ENCODE measurements around the gene F2. TPM values are rescaled to one million over a fixed set of nuclear protein-coding genes. Genes with fewer than 3 reads are reported as not detected.
"Not testable (repeated sequence)": the region's sequence is repeated elsewhere in the genome, so short reads cannot be mapped to it uniquely, and the experiment has no call there.

Gene F2
- total and polyA plus RNA-seq, 4 donors = 0.29 to 0.39 TPM; not detected in 2

DNA sequence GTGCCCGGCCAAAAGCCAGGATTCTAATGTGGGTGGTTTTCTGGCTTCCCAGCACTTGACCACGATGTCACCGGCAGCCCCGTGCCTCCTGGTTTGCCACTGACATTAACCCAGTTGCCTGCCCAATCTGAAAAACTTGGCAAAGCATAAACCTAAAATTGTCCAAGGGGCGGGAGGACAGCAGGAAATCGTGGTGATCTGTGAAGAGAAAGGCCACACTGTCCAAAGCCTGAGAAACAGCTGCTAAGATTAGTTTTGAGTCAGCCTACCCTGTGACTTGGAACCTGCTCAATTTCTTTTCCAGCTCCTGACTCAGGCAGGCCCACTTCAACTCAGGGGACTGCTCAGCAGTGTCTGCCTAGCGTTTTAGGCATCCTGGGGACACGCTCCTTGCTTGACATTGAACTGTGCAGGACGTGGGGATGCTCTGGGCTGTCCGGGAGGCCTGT lies 8.2 kb upstream of the F2 start:
- Histone ChIP-seq H3K27ac (ENCODE audit: low read depth, low read length) (no peak overlapping the region), H3K36me3 (ENCODE audit: control insufficient read depth, insufficient read depth, low read length) (peaks cover 34% of the 10 kb centered on the region), H3K4me1 (ENCODE audit: control insufficient read depth, insufficient read depth, low read length) (no peaks in the 10 kb centered on the region), H3K27me3 (ENCODE audit: control insufficient read depth, insufficient read depth, low read length) (no peaks in the 10 kb centered on the region), H3K4me3 (ENCODE audit: low read depth, low read length) (no peak overlapping the region), H3K9me3 (ENCODE audit: control insufficient read depth, insufficient read depth, low read length) (no peaks in the 10 kb centered on the region)
- WGBS (ENCODE audit: insufficient coverage) = 79% methylated on average over 9 of the region's 10 CpGs
- DNase-seq (ENCODE audit: low read depth in 4 of 6, low spot score in 6 of 6) = no peak

DNA sequence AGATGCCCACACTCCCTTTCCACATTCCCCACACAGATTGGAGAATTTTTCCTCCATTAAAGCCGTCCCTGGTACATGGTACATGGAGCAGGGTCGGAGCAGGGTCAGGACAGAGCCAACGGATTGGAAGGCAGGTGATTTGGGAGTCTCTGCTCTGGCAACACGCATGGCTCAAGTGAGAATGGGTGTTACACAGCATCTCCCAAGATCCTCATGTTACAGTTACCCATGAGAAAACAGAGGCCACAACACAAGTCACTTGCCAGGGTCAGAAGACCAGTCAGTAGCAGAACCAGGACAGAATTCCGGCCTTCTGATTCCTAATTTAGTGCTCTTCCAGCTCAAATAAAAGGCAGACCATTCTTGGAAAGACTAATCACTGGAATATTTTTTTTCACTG lies 7.7 kb upstream of the F2 start:
- no peak for DNase-seq (ENCODE audit: low read depth in 4 of 6, low spot score in 6 of 6)
- H3K27me3 ChIP-seq (ENCODE audit: control insufficient read depth, insufficient read depth, low read length) = no peaks in the 10 kb centered on the region
- H3K36me3 ChIP-seq (ENCODE audit: control insufficient read depth, insufficient read depth, low read length) = peaks cover 29% of the 10 kb centered on the region
- H3K4me1 ChIP-seq (ENCODE audit: control insufficient read depth, insufficient read depth, low read length) = no peaks in the 10 kb centered on the region
- H3K4me3 ChIP-seq (ENCODE audit: low read depth, low read length) = no peak overlapping the region
- no peaks in the 10 kb centered on the region for H3K9me3 ChIP-seq (ENCODE audit: control insufficient read depth, insufficient read depth, low read length)
- no peak overlapping the region for H3K27ac ChIP-seq (ENCODE audit: low read depth, low read length)
- 89% methylated on average over 5 of the region's 5 CpGs for WGBS (ENCODE audit: insufficient coverage)

DNA sequence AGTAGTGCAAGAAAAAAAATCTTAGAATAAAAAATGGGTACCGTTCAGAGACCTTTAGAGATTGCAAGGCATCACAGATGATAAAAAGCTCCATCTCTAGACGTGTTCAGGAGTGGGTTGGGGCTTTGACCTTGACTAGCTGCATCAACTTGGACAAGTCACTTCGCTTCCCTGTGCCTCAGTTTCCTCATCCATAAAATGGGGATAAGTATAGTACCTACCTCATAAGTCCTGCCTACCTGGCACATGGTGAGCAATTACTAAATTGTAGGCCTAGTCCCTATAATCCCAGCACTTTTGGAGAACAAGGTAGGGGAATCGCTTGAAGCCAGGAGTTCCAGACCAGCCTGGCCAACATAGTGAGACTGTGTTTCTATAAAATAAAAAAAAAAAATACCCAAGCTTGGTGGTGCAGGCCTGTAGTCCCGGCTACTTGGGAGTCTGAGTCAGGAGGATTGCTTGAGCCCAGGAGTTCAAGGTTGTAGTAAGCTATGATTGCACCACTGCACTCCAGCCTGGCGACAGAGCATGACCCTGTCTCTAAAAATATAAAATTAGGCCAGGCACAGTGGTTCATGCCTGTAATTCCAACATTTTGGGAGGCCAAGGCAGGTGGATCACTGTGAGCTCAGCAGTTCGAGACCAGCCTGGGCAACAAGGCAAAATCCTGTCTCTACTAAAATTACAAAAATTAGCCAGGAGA lies 6.0 kb upstream of the F2 start:
- Histone ChIP-seq H3K27me3 (ENCODE audit: control insufficient read depth, insufficient read depth, low read length) (no peaks in the 10 kb centered on the region), H3K4me3 (ENCODE audit: low read depth, low read length) (no peak overlapping the region), H3K36me3 (ENCODE audit: control insufficient read depth, insufficient read depth, low read length) (peaks cover 13% of the 10 kb centered on the region), H3K9me3 (ENCODE audit: control insufficient read depth, insufficient read depth, low read length) (no peaks in the 10 kb centered on the region), H3K4me1 (ENCODE audit: control insufficient read depth, insufficient read depth, low read length) (no peaks in the 10 kb centered on the region), H3K27ac (ENCODE audit: low read depth, low read length) (no peak overlapping the region)
- 95% methylated on average over 4 of the region's 7 CpGs for WGBS (ENCODE audit: insufficient coverage)
- DNase-seq (ENCODE audit: low read depth in 4 of 6, low spot score in 6 of 6) = no peak

DNA sequence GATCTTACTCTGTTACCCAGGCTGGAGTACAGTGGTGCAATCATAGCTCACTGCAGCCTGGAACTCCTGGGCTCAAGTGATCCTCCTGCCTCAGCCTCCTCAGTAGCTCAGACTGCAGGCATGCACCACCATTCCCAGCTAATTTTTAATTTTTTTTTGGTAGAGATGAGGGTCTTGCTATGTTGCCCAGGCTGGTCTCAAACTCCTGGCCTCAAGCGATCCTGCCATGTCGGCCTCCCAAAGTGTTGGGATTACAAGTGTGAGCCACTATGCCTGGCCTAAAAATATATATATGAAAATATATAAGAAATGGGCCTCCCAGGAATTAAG lies 1.2 kb upstream of the F2 start:
- not testable (repeated sequence) for H3K27me3 ChIP-seq (ENCODE audit: control insufficient read depth, insufficient read depth, low read length); H3K36me3 ChIP-seq (ENCODE audit: control insufficient read depth, insufficient read depth, low read length); H3K27ac ChIP-seq (ENCODE audit: low read depth, low read length); H3K9me3 ChIP-seq (ENCODE audit: control insufficient read depth, insufficient read depth, low read length); H3K4me1 ChIP-seq (ENCODE audit: control insufficient read depth, insufficient read depth, low read length); DNase-seq (ENCODE audit: low read depth in 4 of 6, low spot score in 6 of 6); H3K4me3 ChIP-seq (ENCODE audit: low read depth, low read length)
- no CpG with 5 or more reads among the region's 2 CpGs for WGBS (ENCODE audit: insufficient coverage)

DNA sequence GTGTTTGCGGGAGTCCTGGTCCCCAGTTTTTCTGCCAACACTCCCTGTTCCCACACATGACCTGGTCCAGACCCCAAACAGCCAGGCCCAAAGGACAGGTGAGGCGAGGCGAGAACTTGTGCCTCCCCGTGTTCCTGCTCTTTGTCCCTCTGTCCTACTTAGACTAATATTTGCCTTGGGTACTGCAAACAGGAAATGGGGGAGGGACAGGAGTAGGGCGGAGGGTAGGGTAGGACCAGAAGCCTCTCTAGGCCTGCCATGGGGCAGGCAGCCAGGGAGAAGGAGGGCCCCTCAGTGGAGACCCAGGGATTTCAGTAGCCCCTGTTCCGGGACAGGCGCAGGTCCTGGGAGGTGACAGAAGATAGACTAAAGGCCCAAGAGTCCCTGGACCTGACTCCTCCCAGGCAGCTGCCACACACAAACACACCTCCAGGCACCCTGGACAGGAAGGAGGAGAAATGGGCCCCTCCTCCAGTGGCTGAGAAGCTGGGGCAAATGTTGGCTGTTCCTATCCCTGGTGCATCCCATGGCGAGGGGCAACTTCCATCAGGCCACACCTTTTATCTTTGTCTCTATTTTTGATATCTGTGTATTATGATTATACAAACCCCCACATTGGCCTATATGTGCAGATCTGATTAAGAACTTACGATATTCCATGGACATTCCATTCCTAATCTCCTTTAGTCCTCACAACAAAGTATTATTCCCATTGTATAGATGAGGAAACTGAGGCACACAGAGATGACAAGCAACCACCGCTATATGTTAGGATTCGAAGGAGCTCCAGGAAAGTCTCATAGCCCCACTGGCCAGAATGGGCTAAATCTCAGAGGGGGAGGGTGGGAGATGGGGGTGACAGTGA lies 626 bp upstream of the F2 start:
- H3K27me3 ChIP-seq (ENCODE audit: control insufficient read depth, insufficient read depth, low read length) = no peaks in the 10 kb centered on the region
- no peak overlapping the region for H3K4me3 ChIP-seq (ENCODE audit: low read depth, low read length)
- 84% methylated on average over 4 of the region's 11 CpGs for WGBS (ENCODE audit: insufficient coverage)
- H3K4me1 ChIP-seq (ENCODE audit: control insufficient read depth, insufficient read depth, low read length) = no peaks in the 10 kb centered on the region
- H3K9me3 ChIP-seq (ENCODE audit: control insufficient read depth, insufficient read depth, low read length) = no peaks in the 10 kb centered on the region
- DNase-seq (ENCODE audit: low read depth in 4 of 6, low spot score in 6 of 6) = no peak
- H3K36me3 ChIP-seq (ENCODE audit: control insufficient read depth, insufficient read depth, low read length) = no peaks in the 10 kb centered on the region
- H3K27ac ChIP-seq (ENCODE audit: low read depth, low read length) = no peak overlapping the region

DNA sequence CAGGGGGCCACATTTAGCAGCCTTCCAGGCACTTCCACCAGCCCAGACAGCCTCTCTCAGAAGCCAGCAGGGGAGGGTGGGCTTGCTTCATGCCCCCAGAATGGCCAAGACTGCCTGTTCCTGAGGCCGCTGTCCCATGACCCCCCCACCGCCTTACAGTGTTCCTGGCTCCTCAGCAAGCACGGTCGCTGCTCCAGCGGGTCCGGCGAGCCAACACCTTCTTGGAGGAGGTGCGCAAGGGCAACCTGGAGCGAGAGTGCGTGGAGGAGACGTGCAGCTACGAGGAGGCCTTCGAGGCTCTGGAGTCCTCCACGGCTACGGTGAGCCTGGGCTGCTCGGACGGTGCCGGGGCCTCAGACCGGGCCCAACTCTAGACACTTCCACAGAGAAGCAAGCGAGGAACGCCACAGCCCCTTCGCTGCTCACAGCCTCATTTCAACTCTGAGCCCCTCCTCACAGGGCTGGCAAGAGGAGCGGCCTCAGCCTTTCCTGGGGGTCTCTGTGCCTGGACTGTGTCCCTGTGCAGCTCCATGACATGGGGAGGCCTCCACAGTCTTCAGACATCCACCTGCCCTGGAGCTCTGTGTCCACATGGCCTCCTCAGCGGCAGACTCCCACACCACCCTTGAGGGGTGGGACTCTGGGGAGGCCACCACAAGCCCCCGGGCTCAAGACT lies 668 bp downstream of the F2 start:
- WGBS (ENCODE audit: insufficient coverage) = 86% methylated on average over 24 of the region's 25 CpGs
- Histone ChIP-seq H3K4me3 (ENCODE audit: low read depth, low read length) (no peak overlapping the region), H3K27ac (ENCODE audit: low read depth, low read length) (no peak overlapping the region), H3K36me3 (ENCODE audit: control insufficient read depth, insufficient read depth, low read length) (no peaks in the 10 kb centered on the region), H3K27me3 (ENCODE audit: control insufficient read depth, insufficient read depth, low read length) (no peaks in the 10 kb centered on the region), H3K9me3 (ENCODE audit: control insufficient read depth, insufficient read depth, low read length) (no peaks in the 10 kb centered on the region), H3K4me1 (ENCODE audit: control insufficient read depth, insufficient read depth, low read length) (no peaks in the 10 kb centered on the region)
- no peak for DNase-seq (ENCODE audit: low read depth in 4 of 6, low spot score in 6 of 6)

DNA sequence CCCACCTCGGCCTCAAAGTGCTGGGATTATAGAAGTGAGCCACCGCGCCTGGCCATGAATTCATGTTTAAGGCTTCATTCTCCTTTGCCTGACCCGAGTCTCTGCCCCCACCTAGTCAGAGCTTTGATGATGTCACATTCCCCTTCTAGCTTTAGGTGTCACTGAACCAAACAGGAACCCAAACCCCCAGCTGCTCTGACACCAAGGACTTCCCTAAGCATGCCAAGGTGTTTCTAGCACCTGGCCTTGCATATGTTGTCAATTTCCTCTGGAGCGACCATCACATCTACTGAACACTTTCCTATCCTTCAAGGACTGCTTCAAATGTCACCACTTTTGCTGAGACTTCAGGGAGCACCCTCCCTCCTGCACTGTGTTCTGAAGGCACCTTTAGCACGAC lies 2.3 kb downstream of the F2 start:
- Histone ChIP-seq H3K9me3 (ENCODE audit: control insufficient read depth, insufficient read depth, low read length) (no peaks in the 10 kb centered on the region), H3K4me1 (ENCODE audit: control insufficient read depth, insufficient read depth, low read length) (no peaks in the 10 kb centered on the region), H3K4me3 (ENCODE audit: low read depth, low read length) (no peak overlapping the region), H3K27ac (ENCODE audit: low read depth, low read length) (no peak overlapping the region), H3K27me3 (ENCODE audit: control insufficient read depth, insufficient read depth, low read length) (no peaks in the 10 kb centered on the region), H3K36me3 (ENCODE audit: control insufficient read depth, insufficient read depth, low read length) (peaks cover under 1% of the 10 kb centered on the region)
- DNase-seq (ENCODE audit: low read depth in 4 of 6, low spot score in 6 of 6) = no peak
- WGBS (ENCODE audit: insufficient coverage) = 94% methylated on average over 5 of the region's 6 CpGs

DNA sequence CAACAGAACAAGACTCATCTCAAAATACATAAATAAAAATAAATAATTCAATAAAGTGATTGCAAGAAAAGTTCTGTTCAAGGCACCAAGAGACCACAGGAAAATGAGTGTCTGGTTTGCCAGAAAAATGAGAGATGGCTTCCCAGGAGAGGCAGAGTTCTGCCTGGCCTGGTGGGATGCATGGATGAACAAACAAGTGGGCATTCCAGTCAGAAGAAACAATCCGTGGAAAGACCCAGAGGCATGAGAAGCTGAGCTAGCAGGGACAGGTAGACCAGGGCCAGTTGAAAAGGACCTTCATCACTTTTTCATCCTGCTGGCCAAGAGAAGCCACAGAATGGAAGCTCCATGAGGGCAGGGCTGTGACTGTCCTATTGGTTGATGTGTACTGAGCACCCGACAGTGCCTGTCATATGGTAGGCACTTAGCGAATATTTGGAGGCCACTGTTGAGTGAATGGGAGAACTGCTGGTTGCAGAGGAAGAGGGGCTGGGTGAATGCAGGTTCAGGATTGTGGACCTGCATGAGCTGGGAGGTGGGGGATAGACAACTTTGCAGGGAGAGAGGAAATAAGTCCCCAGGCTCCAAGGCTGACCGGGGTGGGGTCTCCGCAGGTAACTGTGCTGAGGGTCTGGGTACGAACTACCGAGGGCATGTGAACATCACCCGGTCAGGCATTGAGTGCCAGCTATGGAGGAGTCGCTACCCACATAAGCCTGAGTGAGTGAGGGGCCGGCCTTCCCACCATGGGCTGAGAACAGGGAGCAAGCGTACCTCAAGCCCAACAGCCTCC lies 3.7 kb downstream of the F2 start:
- no peaks in the 10 kb centered on the region for H3K9me3 ChIP-seq (ENCODE audit: control insufficient read depth, insufficient read depth, low read length)
- no peaks in the 10 kb centered on the region for H3K27me3 ChIP-seq (ENCODE audit: control insufficient read depth, insufficient read depth, low read length)
- WGBS (ENCODE audit: insufficient coverage) = 90% methylated on average over 11 of the region's 11 CpGs
- H3K27ac ChIP-seq (ENCODE audit: low read depth, low read length) = no peak overlapping the region
- peaks cover 3% of the 10 kb centered on the region for H3K36me3 ChIP-seq (ENCODE audit: control insufficient read depth, insufficient read depth, low read length)
- H3K4me1 ChIP-seq (ENCODE audit: control insufficient read depth, insufficient read depth, low read length) = no peaks in the 10 kb centered on the region
- H3K4me3 ChIP-seq (ENCODE audit: low read depth, low read length) = no peak overlapping the region
- DNase-seq (ENCODE audit: low read depth in 4 of 6, low spot score in 6 of 6) = no peak

DNA sequence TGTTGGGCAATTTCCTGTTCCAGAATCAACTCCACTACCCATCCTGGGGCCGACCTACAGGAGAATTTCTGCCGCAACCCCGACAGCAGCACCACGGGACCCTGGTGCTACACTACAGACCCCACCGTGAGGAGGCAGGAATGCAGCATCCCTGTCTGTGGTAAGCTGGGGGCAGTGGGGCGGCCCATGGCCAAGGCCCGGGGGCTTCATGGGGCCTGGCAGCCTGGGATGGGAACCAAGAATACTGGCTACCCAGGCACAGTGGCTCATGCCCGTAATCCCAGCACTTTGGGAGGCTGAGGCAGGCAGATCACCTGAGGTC lies 4.3 kb downstream of the F2 start:
- no peaks in the 10 kb centered on the region for H3K4me1 ChIP-seq (ENCODE audit: control insufficient read depth, insufficient read depth, low read length)
- no peak for DNase-seq (ENCODE audit: low read depth in 4 of 6, low spot score in 6 of 6)
- no peak overlapping the region for H3K4me3 ChIP-seq (ENCODE audit: low read depth, low read length)
- H3K27ac ChIP-seq (ENCODE audit: low read depth, low read length) = no peak overlapping the region
- 79% methylated on average over 7 of the region's 8 CpGs for WGBS (ENCODE audit: insufficient coverage)
- no peaks in the 10 kb centered on the region for H3K9me3 ChIP-seq (ENCODE audit: control insufficient read depth, insufficient read depth, low read length)
- no peaks in the 10 kb centered on the region for H3K27me3 ChIP-seq (ENCODE audit: control insufficient read depth, insufficient read depth, low read length)
- H3K36me3 ChIP-seq (ENCODE audit: control insufficient read depth, insufficient read depth, low read length) = peaks cover 3% of the 10 kb centered on the region
